DMS114 treated with DMSO at 0.1 percent for 48 hours (cell line): Measurements from ENCODE around the gene NAALADL2.

Source experiments
- DNase-seq: peaks from one replicate; lab custom pipeline; 2025; ENCODE audit not compliant: unreplicated experiment; lab: John Stamatoyannopoulos, UW

The NAALADL2 gene

DNA sequence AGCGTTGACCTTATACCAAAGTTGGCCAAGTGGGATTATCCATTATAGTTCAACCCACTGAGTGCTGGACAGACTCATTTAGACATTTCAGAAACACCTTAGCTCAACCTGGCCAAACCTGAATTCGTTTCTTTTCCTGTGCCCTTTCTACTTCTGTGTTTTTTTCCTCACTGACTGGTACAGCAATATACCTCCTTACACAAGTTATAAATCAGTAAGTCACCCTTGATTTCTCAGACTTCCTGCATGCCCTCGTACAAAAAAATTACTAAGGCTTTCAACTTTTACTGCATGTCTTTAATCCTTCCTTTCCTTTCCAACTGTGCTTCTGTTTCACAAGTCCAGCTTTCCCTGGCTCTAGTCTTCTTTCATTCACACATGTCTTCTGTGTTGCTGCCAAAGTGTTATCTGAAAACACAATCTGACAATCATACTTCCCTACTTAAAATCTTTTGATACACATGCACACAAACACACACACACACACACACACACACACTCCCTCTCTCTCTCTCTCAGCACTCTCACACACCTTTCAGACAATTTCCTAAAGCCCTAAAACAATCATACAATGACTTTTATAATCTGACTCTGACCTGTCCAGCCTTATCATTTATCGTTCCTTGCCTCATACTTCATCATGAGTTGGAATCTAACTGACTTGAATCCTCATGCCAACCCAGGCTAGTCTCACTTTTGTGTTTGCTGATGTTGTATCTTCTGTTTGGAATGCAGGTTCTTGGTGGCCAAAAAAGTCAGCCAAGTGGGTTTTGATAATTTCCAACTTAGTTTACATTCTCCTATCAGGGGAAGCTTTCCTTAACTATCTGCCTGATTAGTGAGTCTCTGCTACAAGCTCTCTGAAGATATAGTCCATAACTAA lies 436.4 kb downstream of the NAALADL2 start:
- no peak for DNase-seq

DNA sequence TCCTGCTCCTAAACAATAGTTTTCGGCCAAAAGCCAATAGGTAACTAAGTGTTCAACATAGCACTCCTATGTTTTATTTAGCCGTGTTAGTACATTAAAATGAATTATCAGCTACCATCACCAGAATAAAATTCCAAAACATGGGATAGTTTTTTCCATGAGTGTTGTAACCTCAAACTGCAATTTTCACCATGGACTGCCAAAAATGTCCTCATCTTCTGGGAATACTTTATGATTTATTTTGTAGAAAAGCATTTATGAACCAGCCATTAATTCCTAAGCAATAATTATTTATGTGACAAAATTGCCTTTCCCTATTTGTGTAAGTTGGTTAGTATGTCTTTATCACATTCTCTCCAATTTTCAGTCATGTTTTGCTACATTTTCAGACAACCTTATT lies 438.1 kb downstream of the NAALADL2 start:
- no peak for DNase-seq

DNA sequence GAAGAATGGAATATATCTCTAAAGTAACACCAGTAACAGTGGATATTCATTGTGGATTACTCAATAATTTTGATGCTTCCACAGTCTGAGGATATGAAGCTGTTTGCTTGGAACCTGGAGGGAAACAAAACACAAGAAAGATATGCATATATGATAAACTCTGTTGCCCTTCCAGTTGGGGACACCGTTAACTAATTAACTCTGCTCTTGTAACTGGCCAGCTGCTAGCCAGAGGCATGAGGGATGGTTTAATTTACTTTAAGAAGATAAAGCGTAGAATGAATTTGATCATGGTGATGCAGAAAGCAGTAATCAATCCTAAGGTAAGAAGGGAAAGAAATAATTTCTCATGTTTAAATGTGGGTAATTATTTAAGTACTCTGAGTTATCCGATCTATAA lies 442.6 kb downstream of the NAALADL2 start:
- DNase-seq: no peak

DNA sequence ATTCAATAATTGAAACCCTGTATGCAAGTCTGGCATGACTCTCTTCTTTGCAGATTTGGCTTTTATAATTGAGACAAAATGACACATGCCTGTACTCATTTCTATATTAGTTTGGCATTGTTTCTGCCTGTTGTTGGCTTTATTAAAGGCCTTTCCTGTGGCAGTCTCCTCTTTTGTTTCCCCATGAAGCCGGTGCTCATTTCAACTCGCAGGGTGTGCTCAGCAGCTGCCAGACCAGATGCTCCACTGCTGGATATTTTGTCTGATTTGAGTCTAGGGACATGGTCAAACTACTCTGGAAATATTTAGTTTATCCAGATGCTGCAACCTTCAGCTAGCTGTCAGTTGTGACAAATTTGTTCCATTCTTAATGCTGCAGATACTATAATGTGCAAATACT lies 445.3 kb downstream of the NAALADL2 start:
- no peak for DNase-seq

DNA sequence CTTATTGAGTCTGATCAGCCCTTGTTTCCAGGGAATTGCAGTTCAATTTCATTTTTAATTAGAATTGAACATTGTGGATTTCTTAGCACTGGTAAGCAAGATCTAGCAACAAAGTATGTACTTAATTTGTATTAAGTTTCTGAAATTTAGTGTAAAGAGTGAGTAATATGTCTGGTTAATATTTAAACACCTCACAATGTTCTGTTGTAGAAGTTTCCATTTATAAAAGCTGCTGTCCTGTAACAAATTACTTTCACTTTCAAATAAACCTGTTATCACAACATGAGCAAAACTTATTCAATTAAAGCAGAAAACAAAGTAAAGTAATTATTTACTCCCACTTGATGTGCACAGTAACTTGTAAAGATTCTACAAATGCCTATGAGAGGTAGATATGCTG lies 448.5 kb downstream of the NAALADL2 start:
- DNase-seq: no peak

DNA sequence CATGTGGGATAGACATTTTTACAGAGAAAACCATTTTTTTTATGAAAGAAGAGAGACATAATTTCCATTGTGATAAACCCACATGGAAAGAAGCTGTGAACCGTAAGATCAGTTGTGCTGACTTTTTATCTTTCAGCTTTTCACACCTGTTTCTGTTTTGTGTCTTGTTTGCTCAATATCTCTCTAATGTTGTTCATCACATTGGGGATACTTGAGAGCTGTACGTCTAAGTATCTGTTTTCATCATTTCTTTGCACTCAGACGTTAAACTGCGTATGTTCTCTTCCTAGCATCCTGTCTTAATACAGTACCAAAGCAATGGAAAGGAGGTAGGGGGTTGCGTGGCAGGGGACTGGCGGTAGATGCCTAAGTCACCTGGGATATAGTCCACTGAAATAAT lies 449.0 kb downstream of the NAALADL2 start:
- no peak for DNase-seq

DNA sequence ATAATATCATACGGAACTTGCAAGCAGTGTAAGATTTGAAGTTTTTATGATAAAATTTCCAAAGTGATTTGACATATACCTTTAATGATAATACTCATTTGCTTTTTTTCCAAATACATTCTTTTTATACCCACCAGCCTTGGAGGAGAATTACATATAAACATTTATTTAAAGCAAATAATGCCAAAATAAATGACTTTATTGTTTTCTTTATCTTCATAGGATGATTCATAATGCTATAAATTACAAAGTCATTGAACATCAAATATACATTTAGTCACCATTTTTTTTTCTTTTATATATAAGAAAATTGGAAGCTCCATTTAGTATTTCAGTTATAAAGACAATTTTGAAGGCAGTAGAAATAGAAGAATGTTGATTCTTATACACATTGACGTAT lies 450.9 kb downstream of the NAALADL2 start:
- no peak for DNase-seq

DNA sequence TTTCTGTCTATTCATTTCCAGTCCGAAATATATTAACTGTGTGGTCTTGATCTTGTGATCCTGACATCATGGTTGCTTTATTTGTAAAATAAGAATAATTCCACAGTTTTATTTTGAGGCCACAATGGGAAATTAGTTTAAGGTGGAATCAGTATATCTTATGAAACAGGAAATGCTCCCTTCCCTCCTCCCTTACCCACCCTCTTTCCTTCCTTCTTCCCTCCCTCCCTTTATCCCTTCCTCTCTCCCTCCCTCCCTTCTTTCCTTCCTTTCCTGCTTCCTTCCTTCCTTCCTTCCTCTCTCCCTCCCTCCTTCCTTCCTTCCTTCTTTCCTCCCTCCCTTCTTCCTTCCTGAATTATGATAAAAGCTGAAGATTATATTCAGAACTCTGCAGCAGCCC lies 452.3 kb downstream of the NAALADL2 start:
- DNase-seq: no peak

DNA sequence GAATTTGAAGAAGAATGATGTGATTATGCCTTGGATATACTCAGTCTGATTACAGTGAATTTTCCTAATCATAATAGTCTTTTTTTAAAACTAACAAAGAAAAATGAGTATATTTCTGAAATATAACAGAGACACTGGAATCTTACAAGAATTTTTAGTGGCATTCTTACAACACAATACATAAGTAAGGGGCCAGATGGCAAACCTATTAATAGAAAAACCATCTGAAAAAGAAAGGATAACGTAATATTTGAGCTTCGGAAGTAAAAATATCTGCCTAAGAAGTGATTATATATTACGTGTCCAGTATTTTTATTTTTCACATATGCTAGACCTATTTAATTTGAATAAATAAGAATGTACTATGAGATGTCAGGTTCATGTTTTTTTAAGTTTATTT lies 452.8 kb downstream of the NAALADL2 start:
- DNase-seq: no peak

DNA sequence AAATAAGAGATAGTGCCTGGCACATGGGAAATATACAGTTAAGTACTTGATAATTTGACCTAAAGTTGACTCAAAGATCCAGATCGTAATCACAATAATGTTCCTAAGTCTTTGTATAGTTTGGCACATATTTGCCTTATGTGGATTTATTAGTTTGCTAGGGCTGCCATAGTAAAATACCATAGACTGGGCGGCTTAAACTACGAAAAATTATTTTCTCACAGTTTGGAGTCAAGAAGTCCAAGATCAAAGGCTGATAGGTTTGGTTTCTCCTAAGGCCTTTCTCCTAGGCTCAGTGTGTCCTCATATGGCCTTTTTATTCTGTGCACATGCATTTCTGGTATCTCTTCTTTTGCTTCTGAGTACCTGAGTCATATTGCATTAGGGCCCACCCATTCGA lies 453.7 kb downstream of the NAALADL2 start:
- DNase-seq: no peak

DNA sequence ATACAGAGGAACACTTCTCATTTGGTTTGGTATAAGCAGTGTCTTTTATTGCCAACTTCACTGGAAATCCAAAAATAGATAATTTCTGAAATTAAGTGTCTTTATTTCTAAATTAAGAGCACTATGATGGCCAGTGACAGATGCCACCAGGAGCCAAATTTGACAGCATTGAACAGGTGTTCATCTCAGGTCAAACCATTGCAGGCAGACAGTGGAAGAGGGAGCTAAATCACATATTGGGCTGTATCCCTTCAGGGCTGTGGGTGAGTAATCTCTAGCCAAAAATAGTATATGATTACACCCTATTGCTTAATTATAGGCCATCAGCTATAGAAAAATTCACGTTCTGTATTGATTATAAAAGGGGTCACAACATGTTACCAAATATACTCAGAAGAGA lies 457.7 kb downstream of the NAALADL2 start:
- DNase-seq: no peak

DNA sequence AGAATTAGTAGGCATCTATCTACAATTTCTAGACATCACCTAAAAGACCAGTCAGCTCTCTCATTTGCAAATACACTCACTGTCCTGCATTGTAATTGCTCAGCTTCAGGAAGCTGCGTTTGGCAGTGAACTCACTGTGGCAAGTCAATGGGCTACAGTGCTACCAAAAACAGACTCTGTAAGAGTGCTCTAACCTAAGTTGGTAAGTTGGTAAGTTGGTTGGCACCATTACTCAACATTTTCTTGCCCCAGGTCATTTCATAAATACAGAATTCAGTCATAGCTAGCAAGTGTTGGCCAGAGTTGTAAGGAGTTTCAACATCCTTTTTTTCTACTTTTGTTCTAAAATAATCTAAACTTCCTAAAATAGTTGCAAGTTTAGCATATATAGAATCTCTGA lies 466.3 kb downstream of the NAALADL2 start:
- DNase-seq: no peak

DNA sequence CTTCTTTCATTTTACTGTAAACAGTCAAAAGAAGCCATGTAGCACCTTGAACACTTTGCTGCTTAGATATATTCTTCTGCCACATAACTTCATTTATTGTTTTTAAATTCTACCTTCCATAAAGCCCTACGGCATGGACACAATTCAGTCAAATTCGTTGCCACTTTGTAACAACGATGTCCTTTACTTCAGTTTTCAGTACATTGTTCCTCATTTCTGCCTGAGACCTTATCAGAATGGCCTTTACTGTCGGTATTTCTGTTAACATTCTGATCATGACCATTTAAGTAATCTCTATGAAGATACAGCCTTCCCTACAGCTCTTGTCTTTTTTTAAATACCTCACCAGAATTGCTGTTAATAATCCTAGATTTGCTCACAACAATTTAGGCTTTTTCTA lies 466.9 kb downstream of the NAALADL2 start:
- DNase-seq: no peak

DNA sequence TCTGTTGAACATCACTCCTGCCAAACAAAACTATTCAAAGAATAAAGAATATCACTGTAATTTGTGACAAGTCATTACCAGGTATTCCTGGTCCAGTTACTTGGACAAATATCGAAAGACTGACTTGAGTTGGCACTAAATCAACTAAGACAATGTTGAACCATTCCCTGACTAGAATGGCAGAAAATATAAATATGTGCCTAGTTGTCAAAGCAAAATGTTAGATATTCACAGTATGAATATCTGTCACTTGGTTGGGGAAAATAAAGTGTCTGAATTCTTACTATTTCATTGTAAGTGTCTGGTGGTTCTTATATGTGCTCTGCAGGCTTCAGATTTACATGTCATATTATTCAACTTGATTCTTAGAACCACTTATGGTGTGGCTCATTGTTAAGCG lies 470.2 kb downstream of the NAALADL2 start:
- DNase-seq: no peak

DNA sequence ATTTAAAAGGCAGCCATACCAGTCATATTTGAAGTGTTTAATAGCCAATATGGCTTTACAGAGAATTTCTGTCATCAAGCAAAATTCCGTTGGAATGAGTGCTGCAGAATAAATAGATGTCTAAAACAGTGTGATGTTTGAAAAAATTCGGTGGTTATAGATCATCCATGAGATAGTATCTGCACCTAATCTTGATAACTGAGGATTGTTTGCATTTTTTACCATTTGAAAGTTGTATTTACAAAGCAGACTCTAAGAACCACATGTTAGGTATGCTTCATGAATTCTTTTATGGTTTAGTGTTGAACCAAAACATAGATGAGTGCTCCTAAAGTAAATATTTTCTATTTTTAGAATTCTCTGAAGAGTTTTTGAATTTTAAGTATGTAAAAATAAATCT lies 476.1 kb downstream of the NAALADL2 start:
- DNase-seq: no peak

DNA sequence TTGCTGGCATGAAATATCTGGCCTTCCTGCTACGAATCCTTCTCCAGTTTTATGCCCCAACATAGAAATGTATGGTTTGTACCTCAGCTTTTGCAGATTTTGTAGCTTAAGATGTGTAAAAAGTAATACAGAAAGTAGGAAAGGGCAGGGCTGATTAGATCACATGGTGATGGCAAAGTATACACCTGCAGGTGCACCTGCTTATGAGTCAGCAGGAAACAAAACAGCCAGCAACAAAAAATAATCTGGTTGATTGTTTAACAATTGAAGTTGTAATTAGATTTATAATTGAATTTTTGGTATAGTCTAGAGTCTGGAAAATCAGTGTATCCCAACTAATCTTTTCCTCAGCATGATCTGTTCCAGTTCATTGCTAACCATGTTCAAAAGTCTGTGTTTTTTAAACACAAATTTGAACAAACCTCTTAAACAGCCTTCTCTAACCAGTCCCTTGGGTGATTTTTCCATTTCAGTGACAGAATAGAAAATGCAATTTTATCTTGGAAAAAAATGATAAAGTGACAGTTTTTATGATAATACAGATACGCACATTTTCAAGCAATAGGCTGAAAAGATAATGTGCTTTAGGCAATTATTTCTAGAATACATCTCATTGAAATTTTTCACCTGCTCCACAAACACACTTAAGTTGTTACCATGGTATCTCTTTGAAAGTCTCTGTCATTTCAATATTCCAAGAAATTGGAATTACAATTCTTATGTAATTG lies 477.4 kb downstream of the NAALADL2 start:
- DNase-seq: no peak

DNA sequence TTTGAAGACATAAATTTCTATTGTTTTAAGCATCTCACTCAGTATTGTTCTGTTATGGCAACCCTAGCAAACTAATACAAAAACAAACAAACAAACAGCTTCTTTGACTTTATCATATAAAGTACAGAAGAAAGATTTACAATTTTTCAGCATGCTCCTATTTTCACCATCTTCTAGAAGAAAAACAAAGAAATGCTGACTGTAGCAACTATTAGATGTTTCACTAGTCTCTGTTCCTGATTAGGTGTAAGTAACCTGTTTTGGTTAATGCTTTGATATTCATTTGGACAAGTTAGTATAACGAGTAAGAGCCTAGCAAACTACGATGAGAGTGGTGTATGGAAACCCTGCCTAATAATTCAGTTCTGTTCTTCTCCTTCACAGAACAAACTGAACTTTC lies 478.5 kb downstream of the NAALADL2 start:
- DNase-seq: no peak

DNA sequence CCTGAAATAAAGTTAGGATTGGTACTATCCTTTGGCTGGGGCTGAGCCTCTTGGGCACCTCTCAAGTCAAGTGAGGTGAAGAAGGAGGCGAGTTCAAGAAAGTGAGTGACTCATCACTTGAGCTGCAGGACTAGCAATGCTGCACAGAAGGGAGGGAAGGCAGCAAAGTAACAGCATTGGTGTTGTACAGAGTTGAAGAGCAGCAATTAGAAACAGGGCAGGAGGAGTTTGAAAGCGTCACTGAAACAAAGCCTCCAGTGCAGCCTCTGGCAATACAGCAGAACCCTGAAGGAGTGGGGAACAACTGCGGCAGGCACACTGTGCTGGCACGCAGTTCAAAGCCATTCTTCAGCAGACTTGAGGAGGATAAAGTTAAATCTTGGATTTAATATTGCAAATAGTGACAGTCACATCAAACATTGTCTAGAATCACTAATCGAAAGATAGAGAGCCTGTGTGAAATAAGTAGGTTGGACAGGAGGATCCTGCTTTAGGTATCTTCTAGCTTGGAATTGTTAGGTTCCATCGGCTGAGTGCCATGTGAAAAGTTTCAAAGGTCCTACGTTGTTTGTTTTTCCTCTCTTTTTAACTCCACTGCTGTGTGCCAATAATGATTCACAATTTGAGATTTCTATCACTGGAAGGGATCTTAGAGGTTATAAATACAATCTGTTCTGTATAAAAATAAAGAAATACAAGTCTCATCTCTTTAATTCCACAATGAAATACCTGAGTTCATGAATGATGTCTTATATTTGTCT lies 479.8 kb downstream of the NAALADL2 start:
- DNase-seq: no peak

DNA sequence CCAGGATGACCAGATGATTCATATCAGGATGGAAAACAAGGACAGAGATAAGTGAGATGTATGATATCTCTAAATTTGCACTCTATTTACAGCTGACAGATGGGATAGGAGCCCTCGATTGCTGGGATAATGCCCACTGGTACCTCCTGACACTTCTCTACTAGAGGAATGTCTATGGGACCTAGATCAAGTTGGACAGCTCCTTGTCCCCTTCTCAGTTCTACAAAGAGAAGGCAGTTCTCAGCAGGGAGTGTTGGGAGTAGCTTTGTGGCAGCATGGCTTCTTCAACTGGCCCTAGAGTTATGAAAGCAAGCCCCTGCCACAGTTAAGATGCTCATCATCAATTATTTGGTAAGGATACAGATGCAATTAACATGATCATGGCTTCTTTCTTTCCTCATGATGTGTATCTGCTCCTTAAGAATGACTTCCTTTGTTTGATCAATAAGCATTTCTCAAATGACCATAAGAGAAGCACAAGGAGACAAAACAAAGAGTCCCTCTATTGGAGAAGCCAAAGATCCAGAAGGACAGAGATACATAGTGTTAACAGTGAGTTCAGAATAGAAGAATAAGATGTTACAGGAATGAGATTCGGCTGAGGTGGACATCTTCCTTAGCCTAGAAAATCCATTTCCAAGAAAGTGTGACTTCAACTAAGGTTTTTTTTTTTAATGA lies 481.3 kb downstream of the NAALADL2 start:
- DNase-seq: no peak

DNA sequence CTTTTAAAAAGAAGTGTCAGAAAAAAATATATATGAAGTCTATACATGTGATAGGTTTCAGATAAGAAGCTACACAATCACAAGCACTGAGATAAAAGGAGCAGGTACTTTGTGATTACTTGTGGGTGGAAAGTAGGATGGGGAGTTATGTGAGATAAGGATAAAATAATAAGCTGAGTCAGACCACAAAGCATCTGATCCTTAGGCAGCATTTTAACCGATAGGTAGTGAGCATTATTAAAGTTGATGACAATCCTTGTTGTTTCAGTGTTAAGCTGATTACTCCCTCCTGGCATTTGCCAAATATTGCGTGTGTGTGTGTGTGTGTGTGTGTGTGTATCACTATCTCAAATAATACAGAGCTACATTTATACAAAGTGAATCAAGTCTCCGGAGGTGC lies 483.1 kb downstream of the NAALADL2 start:
- no peak for DNase-seq

DNA sequence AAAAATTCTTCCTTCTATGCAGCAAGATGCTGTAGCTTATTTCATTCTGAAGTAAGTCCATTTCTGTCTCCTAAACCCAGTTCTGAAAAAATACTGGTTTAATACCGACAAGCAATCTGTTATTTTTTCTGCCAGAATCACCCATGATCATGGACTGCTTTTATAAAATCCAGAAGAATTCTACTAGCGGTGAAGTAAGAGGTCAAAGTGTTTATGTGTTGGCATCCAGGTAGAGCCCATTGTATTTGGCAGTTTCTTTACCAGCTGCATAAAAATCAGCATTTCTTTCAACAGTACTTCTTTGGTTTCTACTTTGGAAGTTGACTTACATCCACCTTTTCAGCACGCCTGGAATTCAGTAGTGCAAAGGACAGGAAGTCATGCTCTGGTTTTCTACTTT lies 484.8 kb downstream of the NAALADL2 start:
- DNase-seq: no peak
